ENCODE data around the gene DUSP1.

The DUSP1 gene

GRCh38 chr5:172722327-172722815, 48.6 kb downstream of the DUSP1 start:
- ATAC-seq: no peak
- TF ChIP-seq OSR1 (CRISPR knock-in tag; IDR thresholded peaks at IDR 0.05) (no peak), PATZ1 (CRISPR knock-in tag; IDR thresholded peaks at IDR 0.05; ENCODE audit: borderline replicate concordance) (no peak), SNAI2 (CRISPR knock-in tag; IDR thresholded peaks at IDR 0.05) (no peak), ARNTL (CRISPR knock-in tag; IDR thresholded peaks at IDR 0.05; ENCODE audit: borderline replicate concordance, low read depth) (no peak), TCF4 (CRISPR knock-in tag; IDR thresholded peaks at IDR 0.05; ENCODE audit: borderline replicate concordance) (no peak), GLIS3 (CRISPR knock-in tag; IDR thresholded peaks at IDR 0.05) (no peak)
- TF ChIP-seq, protein P1, sequence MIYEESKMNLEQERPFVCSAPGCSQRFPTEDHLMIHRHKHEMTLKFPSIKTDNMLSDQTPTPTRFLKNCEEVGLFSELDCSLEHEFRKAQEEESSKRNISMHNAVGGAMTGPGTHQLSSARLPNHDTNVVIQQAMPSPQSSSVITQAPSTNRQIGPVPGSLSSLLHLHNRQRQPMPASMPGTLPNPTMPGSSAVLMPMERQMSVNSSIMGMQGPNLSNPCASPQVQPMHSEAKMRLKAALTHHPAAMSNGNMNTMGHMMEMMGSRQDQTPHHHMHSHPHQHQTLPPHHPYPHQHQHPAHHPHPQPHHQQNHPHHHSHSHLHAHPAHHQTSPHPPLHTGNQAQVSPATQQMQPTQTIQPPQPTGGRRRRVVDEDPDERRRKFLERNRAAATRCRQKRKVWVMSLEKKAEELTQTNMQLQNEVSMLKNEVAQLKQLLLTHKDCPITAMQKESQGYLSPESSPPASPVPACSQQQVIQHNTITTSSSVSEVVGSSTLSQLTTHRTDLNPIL (CRISPR knock-in tag; IDR thresholded peaks at IDR 0.05; ENCODE audit: low read depth): no peak

GRCh38 chr5:172721455-172722326, 49.3 kb downstream of the DUSP1 start:
- no peak for TF ChIP-seq OSR1 (CRISPR knock-in tag; IDR thresholded peaks at IDR 0.05)
- TF ChIP-seq SNAI2 (CRISPR knock-in tag; IDR thresholded peaks at IDR 0.05): 0 out of 2 replicates have a peak, but pooled peaks have one; percentile 45
- ATAC-seq: no peak

DNA sequence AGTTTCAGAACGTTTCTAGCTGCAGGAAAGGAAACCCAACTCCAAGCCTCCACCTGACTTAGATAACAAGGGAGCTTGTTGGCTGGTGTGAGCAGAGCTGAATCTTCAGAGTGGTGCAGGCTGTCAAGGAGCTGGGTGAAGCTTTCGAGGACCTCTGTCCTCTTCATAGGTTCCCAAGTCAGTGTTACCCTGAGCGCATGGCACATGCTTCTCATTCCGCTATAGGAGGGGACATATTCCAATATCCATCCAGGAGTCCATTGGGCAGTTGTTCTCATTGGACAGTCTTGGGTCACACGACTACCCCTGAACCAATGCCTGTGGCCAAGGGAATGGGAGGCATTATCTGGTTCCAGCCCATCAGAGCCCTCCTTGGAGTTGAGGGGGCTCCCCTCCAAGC, 50.3 kb downstream of the DUSP1 start:
- ATAC-seq: no peak
- TF ChIP-seq, protein P2, sequence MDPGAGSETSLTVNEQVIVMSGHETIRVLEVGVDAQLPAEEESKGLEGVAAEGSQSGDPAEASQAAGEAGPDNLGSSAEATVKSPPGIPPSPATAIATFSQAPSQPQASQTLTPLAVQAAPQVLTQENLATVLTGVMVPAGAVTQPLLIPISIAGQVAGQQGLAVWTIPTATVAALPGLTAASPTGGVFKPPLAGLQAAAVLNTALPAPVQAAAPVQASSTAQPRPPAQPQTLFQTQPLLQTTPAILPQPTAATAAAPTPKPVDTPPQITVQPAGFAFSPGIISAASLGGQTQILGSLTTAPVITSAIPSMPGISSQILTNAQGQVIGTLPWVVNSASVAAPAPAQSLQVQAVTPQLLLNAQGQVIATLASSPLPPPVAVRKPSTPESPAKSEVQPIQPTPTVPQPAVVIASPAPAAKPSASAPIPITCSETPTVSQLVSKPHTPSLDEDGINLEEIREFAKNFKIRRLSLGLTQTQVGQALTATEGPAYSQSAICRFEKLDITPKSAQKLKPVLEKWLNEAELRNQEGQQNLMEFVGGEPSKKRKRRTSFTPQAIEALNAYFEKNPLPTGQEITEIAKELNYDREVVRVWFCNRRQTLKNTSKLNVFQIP (CRISPR knock-in tag; IDR thresholded peaks at IDR 0.05; ENCODE audit: borderline replicate concordance, low read depth): no peak
- TF ChIP-seq SNAI2 (CRISPR knock-in tag; IDR thresholded peaks at IDR 0.05) (no peak), PPARA (CRISPR knock-in tag; IDR thresholded peaks at IDR 0.05; ENCODE audit: borderline replicate concordance) (no peak), ZNF8 (CRISPR knock-in tag; IDR thresholded peaks at IDR 0.05) (no peak), ZNF565 (CRISPR knock-in tag; conservative IDR thresholded peaks at IDR 0.05; ENCODE audit: low read depth) (no peak), ESRRG (CRISPR knock-in tag; IDR thresholded peaks at IDR 0.05) (no peak), ARNTL (CRISPR knock-in tag; IDR thresholded peaks at IDR 0.05; ENCODE audit: borderline replicate concordance, low read depth) (no peak), ZFP30 (CRISPR knock-in tag; IDR thresholded peaks at IDR 0.05) (no peak), PATZ1 (CRISPR knock-in tag; IDR thresholded peaks at IDR 0.05; ENCODE audit: borderline replicate concordance) (no peak), ZNF70 (CRISPR knock-in tag; IDR thresholded peaks at IDR 0.05) (no peak), ZC3H10 (CRISPR knock-in tag; IDR thresholded peaks at IDR 0.05) (no peak), ISL1 (CRISPR knock-in tag; IDR thresholded peaks at IDR 0.05) (no peak)
- TF ChIP-seq, protein P1 (CRISPR knock-in tag; IDR thresholded peaks at IDR 0.05; ENCODE audit: low read depth): no peak

DNA sequence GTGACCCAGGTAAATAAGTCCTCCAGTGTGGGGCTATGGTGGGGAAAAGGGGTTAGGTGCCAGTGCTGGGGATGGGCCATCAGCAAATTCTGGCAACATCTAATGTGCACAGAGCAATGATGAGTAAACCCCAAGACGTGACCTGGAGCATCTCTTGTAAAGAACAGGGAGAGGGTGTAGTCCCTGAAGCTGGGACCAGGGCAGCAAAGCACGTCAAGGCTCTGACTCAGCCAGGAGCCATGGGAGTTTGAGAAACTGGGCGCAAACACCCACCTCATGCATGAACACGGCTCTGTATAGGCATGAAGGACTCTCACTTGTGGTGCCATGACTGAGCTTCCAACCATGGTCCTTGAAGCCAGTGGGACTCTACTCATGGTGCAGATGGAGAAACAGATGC, 51.8 kb downstream of the DUSP1 start:
- TF ChIP-seq, protein P3, sequence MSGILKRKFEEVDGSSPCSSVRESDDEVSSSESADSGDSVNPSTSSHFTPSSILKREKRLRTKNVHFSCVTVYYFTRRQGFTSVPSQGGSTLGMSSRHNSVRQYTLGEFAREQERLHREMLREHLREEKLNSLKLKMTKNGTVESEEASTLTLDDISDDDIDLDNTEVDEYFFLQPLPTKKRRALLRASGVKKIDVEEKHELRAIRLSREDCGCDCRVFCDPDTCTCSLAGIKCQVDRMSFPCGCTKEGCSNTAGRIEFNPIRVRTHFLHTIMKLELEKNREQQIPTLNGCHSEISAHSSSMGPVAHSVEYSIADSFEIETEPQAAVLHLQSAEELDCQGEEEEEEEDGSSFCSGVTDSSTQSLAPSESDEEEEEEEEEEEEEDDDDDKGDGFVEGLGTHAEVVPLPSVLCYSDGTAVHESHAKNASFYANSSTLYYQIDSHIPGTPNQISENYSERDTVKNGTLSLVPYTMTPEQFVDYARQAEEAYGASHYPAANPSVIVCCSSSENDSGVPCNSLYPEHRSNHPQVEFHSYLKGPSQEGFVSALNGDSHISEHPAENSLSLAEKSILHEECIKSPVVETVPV (CRISPR knock-in tag; IDR thresholded peaks at IDR 0.05): no peak
- TF ChIP-seq RARB (CRISPR knock-in tag; IDR thresholded peaks at IDR 0.05): no peak
- TF ChIP-seq SNAI2 (CRISPR knock-in tag; IDR thresholded peaks at IDR 0.05): no peak
- TF ChIP-seq CSDC2 (CRISPR knock-in tag; IDR thresholded peaks at IDR 0.05): no peak
- no peak for TF ChIP-seq PPARA (CRISPR knock-in tag; IDR thresholded peaks at IDR 0.05; ENCODE audit: borderline replicate concordance)
- TF ChIP-seq, protein P1 (CRISPR knock-in tag; IDR thresholded peaks at IDR 0.05; ENCODE audit: low read depth): no peak
- ATAC-seq: no peak

All from SK-N-SH treated with all-trans-retinoic acid at 6 μM for 48 hours (cell line).